Stimulated activated CD8-positive, alpha-beta memory T cell treated with anti-CD3 and anti-CD28 coated beads, Interleukin-4, amount 100 ng/mL, for 48 hours (primary cell): ENCODE data around the gene OR6B2.
"Not testable (repeated sequence)": the region's sequence is repeated elsewhere in the genome, so short reads cannot be mapped to it uniquely, and the experiment has no call there.

ENCODE experiments used
- DNase-seq: peaks from one replicate; pipeline ENCODE4 v3.0.0-alpha.2; 2020

The OR6B2 gene

GRCh38 chr2:240030379-240031094 lies at the start of gene OR6B2:
TSS of gene OR6B2 (minus strand) at chr2:240030429. CDS start at chr2:240030429, 0 bp downstream.
- no peak for DNase-seq

DNA sequence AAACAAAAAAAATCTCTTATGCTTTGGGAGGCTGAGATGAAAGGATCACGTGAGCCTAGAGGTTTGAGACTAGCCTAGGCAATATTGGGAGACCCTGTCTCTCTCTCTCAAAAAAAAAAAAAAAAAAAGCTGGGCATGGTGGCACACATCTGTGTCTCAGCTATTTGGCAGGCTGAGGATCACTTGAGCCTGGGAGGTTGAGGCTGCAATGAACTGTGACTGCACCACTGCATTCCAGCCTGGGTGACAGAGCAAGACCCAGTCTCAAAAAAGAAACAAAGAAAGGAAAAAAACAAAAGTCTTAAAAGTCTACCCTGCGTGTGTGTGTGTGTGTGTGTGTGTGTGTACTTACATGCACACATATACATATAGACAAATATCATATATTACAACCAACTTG lies 48.4 kb upstream of the OR6B2 start:
- no peak for DNase-seq

DNA sequence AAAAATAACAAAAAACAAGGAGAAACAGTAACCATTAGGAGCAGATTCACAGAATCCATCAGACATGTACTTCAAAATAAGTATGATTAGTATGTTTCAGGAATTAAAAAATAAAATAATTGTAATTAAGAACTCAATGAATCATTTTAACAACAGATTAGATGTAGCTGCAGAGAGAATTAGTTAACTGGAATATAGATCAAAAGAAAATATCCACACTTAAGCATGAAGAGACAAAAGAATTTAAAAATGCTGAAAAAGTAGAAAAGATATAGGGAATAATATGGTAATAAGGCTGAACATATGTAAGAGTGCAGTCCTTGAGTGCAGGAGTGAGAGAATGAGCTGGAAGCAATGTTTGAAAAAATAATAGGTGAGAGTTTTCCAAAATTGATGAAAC lies 47.2 kb upstream of the OR6B2 start:
- no peak for DNase-seq

GRCh38 chr2:240074545-240074944 lies 44.3 kb upstream of the OR6B2 start:
- no peak for DNase-seq

- DNase-seq, result no peak
These were observed 40.7 kb upstream of the OR6B2 start for GRCh38 chr2:240070907-240071306.

- no peak for DNase-seq
These were observed 39.6 kb upstream of the OR6B2 start for GRCh38 chr2:240069829-240070228.

GRCh38 chr2:240068193-240068592 lies 38.0 kb upstream of the OR6B2 start:
- no peak for DNase-seq

DNA sequence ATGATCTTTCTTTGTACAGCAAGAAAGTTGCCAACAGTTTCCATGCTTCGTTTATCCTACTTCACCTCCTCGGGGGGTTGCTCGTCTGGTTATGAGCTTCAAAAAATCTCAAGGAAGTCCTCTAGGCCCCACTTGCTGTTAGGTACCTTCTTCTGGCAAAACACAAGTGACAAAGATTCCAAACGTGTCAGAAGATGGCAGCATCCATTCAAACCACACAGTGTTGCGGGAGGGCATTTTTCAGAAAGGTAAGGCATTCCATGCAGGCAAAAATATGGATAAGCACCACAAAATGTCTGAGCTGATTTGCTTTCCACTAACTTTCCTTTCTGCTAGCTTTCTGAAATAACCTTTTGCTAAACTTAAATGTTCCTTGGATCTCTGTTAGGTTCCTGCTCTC lies 36.3 kb upstream of the OR6B2 start:
- no peak for DNase-seq

DNA sequence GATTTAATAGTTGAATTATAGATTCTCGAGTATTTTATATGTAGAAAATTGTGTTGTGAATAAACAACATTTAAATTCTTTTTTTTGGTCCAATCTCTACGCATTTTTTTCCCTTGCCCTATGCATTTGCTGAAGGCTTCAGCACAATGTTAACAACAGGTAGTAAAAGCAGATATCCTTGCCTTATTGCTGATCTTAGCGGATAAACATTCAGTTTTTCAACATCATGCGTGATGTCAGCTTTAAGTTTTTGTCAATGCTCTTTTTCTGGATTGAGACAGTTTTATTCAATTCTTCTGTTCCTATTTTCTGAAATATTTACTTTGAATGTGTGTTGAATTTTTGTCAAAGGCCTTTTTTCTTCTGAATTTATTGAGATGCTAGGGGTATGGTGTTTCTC lies 34.7 kb upstream of the OR6B2 start:
- no peak for DNase-seq

- DNase-seq, result peak; percentile 53
These were observed 30.9 kb upstream of the OR6B2 start for GRCh38 chr2:240060977-240061591.

GRCh38 chr2:240056678-240057077 lies 26.4 kb upstream of the OR6B2 start:
- no peak for DNase-seq

- DNase-seq, result no peak
These were observed 25.1 kb upstream of the OR6B2 start for GRCh38 chr2:240055177-240055917.

- no peak for DNase-seq
These were observed 23.2 kb upstream of the OR6B2 start, which contains the start of gene OR6B3 for GRCh38 chr2:240053173-240054155. TSS of gene OR6B3 (minus strand) at chr2:240053521.

DNA sequence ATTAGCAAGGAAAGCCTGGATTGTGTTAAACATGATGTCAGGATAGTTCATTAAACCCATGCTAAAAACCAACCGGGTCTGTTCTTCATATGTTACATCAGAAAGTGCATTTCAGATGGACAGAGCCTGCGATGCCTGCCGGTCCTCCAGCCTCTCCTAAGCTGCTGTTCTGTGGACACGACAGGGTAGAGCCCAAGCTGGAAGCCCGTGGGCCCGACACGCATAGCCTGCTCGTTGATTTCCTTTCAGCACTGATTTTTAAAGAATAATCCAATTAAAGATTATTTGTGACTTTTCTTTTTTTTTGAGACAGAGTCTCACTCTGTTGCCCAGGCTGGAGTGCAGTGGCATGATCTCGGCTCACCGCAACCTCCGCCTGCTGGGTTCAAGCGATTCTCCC lies 22.3 kb upstream of the OR6B2 start:
- no peak for DNase-seq

DNA sequence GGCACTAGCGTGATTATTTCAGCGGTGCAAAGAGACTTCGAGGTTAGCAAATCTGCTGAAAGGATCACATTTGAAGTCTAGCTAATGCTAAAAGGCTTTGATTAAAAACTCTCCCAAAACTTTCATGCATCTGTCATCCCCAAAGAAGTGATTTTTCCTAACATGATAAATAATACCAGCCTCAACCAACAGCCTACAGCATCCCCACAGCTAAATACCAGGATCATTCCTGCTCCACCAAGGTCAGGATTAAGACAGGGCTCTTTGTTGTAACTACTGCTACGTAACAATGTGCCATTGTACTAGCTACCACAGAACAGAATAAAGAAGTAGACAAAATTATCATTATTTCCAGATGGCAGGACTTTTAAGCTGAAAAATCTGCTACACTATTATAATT lies 21.5 kb upstream of the OR6B2 start:
- DNase-seq, result no peak

DNA sequence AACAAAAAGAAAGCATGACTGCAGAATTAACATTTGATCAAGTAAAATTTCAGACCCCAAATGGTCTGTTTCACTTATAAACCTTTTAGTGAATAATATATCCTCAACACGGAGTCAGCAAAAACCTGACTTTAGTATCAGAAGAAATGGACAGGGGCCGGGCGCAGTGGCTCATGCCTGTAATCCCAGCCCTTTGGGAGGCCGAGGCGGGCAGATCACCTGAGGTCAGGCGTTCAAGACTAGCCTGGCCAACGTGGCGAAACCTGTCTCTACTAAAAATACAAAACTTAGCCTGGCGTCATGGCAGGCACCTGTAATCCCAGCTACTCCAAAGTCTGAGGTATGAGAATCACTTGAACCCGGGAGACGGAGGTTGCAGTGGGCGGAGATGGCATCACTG lies 20.0 kb upstream of the OR6B2 start:
- DNase-seq, result no peak

GRCh38 chr2:240048237-240048636 lies 18.0 kb upstream of the OR6B2 start:
- DNase-seq, result no peak

DNA sequence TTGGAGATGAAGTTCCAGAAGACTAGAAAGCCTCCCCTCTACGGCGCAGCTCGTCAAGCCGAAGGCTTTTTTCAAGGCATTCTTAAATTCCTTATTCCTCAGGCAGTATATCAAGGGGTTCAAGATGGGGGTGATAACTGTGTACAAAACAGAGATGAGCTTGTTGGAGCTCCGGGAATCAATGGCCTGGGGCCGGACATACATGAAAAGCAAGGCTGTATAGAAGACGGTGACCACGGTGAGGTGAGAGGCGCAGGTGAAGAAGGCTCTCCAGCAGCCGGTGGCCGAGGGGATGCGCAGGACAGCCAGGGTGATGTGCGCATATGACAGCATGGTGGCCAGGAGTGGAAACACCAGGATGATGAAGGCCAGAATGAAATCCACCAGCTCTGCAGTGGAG lies 14.9 kb upstream of the OR6B2 start:
- no peak for DNase-seq

- not testable (repeated sequence) for DNase-seq
These were observed 13.9 kb upstream of the OR6B2 start for GRCh38 chr2:240044096-240044495.

DNA sequence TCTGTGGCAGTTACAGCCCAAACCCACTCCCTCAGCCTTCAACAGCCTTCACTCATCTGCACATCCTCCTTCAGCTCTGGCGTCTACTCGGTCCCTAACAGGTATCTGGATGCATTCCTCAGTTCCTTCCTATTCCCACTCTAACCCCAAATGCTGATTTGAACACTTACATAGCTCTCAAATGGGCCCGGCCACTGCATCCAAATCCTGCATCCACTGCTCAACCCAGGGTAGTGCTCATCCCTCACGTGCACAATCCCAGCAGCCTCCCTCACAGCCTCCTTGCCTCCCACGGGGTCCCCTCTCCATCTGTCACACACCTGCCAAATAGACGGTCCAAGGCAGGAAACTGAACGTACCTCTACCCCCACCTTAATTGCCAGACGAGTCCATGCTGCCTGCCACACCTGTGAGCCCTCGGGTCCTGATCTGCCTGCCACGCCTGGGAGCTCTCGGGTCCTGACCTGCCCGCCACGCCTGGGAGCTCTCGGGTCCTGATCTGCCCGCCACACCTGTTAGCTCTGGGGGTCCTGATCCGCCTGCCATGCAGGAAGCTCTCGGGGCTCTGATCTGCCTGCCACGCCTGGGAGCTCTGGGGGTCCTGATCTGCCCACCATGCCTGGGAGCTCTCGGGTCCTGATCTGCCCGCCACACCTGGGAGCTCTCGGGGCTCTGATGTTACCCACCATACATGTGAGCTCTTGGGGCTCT lies 13.2 kb upstream of the OR6B2 start:
- no peak for DNase-seq

DNA sequence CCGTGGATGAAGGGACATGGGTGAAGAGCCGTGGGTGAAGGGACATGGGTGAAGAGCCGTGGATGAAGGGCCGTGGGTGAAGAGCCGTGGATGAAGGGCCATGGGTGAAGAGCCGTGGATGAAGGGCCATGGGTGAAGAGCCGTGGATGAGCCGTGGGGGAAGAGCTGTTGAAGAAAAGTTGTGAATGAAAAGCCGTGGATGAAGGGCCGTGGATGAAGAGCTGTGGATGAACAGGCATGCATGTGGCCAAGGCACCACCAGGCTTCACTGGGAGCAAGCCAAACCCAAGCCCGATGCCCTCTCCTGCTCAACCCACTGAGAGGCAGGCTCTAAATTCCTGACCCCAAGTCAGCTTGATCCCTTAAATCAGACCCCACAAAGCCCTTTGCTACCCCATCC lies 12.5 kb upstream of the OR6B2 start:
- no peak for DNase-seq

- peak; percentile 4 for DNase-seq
These were observed 11.1 kb upstream of the OR6B2 start for GRCh38 chr2:240041363-240041762.
